ENCODE data around the gene LMAN2L. TPM values are rescaled to one million over a fixed set of nuclear protein-coding genes. Genes with fewer than 3 reads are reported as not detected.

Gene LMAN2L
- total and polyA plus RNA-seq, 2 of the 8 experiments (the other 6 are each of a cell fraction or from before 2014, with no cell fraction given), result 14.3 to 17.6 TPM

DNA sequence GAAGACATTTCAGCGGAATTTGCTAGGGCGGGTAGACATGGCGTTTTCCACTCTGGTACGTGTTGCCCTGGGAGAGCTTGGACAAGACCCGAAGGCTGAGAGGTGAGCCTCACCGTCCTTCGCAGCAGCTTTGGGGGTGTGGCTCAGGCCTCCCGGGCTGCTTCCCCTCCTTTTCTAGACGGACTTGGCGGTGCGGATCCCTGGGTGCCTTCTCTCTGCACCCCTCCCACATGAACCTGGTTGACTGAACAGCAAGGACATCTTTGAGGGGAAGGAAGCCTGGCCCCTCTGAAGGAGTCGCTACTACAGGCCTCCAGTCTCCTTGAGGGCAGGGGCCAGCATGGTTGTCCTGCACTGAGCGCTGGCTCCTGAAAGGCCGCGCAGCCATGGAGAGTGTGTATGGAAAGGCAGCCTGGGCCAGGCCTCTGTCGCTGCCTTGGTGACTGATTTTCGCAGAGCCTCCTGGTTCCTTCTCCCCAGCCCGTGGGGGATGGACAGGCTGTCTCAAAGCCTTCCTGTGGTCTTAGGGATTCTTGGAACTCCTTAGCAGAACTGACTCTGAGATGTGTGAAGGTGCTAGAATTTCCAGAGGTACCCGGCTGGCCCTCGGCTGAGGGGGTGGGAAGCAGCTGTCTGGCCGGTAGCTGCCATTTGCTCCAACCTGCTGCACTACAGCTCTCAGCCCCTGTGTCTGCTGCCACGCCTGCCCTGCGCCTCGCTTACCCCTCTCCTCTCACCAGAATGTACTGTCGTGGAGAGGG is 30.8 kb upstream of the LMAN2L start:
- TF ChIP-seq, protein P1, sequence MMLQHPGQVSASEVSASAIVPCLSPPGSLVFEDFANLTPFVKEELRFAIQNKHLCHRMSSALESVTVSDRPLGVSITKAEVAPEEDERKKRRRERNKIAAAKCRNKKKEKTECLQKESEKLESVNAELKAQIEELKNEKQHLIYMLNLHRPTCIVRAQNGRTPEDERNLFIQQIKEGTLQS (IDR thresholded peaks at IDR 0.05; ENCODE audit: insufficient read depth, low read depth, low read length), result no peak
- TF ChIP-seq GABPA (IDR thresholded peaks at IDR 0.05; ENCODE audit: borderline replicate concordance, insufficient read depth, low read length), result no peak
- TF ChIP-seq TBP (IDR thresholded peaks at IDR 0.05; ENCODE audit: low read depth, low read length), result no peak
- no peak for TF ChIP-seq YY1 (IDR thresholded peaks at IDR 0.05; ENCODE audit: low read depth, low read length)
- no peak for TF ChIP-seq EZH2 (IDR thresholded peaks at IDR 0.05; ENCODE audit: low read depth, low read length, severe bottlenecking)

More for the DNA sequence above, 30.8 kb upstream of the LMAN2L start:
- H3K27me3 ChIP-seq (replicated peaks in 1 of 4; ENCODE audit: control insufficient read depth in 3 of 4, extremely low read depth in 1 of 4, insufficient read depth in 3 of 4, low read length in 3 of 4), result no peaks in the 10 kb centered on the region
- H3K79me2 ChIP-seq (ENCODE audit: control insufficient read depth in 1 of 2, insufficient read depth in 2 of 2, low read length in 2 of 2), result peaks cover 0 to 8% of the 10 kb centered on the region in 2 experiments; a peak in 1 of 4 replicates
- DNase-seq (ENCODE audit: low read depth in 1 of 2, low spot score in 2 of 2) (no peak), FAIRE-seq (no peak)
- 0 out of 2 replicates have a peak overlapping the region, but pooled peaks have one; percentile 41 for H4K8ac ChIP-seq (ENCODE audit: extremely low read depth, insufficient read depth, low read length)
- no peak overlapping the region for H3K14ac ChIP-seq (ENCODE audit: insufficient read length)
- no peak overlapping the region for H2BK20ac ChIP-seq (ENCODE audit: low read length)
- H3K9ac ChIP-seq (replicated peaks in 1 of 4; ENCODE audit: extremely low read depth in 1 of 4, low read depth in 3 of 4, low read length in 3 of 4), result no peak overlapping the region
- H2AK5ac ChIP-seq (ENCODE audit: low read depth, low read length), result no peak overlapping the region
- no peak overlapping the region for H2BK12ac ChIP-seq (ENCODE audit: low read depth, low read length)
- no peak overlapping the region for H3K4me3 ChIP-seq (ENCODE audit: extremely low read depth in 1 of 4, insufficient read depth in 2 of 4, low read depth in 3 of 4, low read length in 4 of 4)
- 0 out of 2 replicates have a peak overlapping the region, but pooled peaks have one; percentile 35 for H2BK5ac ChIP-seq (ENCODE audit: low read depth, low read length)
- no peak overlapping the region for H3K56ac ChIP-seq (replicated peaks; ENCODE audit: insufficient read length, low read depth, low read length)
- no peaks in the 10 kb centered on the region for H3K36me3 ChIP-seq (ENCODE audit: control insufficient read depth in 2 of 4, insufficient read depth in 4 of 4, low read length in 3 of 4)
- no peak overlapping the region for H3K4me2 ChIP-seq (ENCODE audit: insufficient read depth in 1 of 2, low read depth in 2 of 2, low read length in 2 of 2)
- peak overlapping the region; percentile 5 for H4K91ac ChIP-seq (replicated peaks; ENCODE audit: insufficient read length, low read length)
- H3K27ac ChIP-seq (ENCODE audit: low read depth, low read length), result no peak overlapping the region
- ChIA-PET POLR2A (ENCODE audit: partially characterized antibody) (no interaction called here), CTCF (ENCODE audit: partially characterized antibody) (interaction anchor here (1.2 to 1.7 kb wide), 3 partner anchors 8 to 30 kb away, joined by 4 to 8 read pairs (median 5); no protein-coding TSS in a partner anchor)
- peaks cover 15% of the 10 kb centered on the region for H3K79me1 ChIP-seq (ENCODE audit: low read depth, low read length)
- no peak overlapping the region for H2AFZ ChIP-seq (ENCODE audit: low read length)
- no peak overlapping the region for H3K4ac ChIP-seq (replicated peaks; ENCODE audit: insufficient read length, low read depth, low read length)
- H2BK15ac ChIP-seq (ENCODE audit: low read length), result no peak overlapping the region
- no peak overlapping the region for H2BK120ac ChIP-seq (replicated peaks; ENCODE audit: low read depth, low read length)
- WGBS, 2 experiments (ENCODE audit: extremely low coverage in 1 of 2, insufficient coverage in 1 of 2, insufficient read length in 1 of 2, insufficient replicate concordance in 2 of 2, low coverage in 1 of 2, low lambda C conversion rate in 2 of 2, missing lambda C conversion rate in 1 of 2), result 85% methylated on average over 25 of the region's 25 CpGs; no CpG with 5 or more reads in 1 of the 2 experiments
- no peaks in the 10 kb centered on the region for H3K9me3 ChIP-seq (ENCODE audit: insufficient read depth in 2 of 2, low read depth in 1 of 2, low read length in 1 of 2)
- no peaks in the 10 kb centered on the region for H3K23me2 ChIP-seq (ENCODE audit: low read depth, low read length)
- H4K20me1 ChIP-seq (replicated peaks in 1 of 2; ENCODE audit: control insufficient read depth in 1 of 2, insufficient read depth in 2 of 2, low read length in 2 of 2), result peaks cover 0 to 6% of the 10 kb centered on the region in 2 experiments
- no peak overlapping the region for H3K23ac ChIP-seq (ENCODE audit: insufficient read length)
- H4K5ac ChIP-seq (ENCODE audit: insufficient read length, low read depth, low read length), result no peak overlapping the region
- no peak overlapping the region for H3K18ac ChIP-seq (ENCODE audit: extremely low read depth, low read length)
- peaks cover 0 to 4% (median 0%) of the 10 kb centered on the region in 4 experiments; a peak in 3 of 7 replicates for H3K4me1 ChIP-seq (replicated peaks in 1 of 4; ENCODE audit: control insufficient read depth in 3 of 4, insufficient read depth in 4 of 4, low read length in 3 of 4)

Measured in H1 (cell line).